ENCODE measurements around the gene MINDY4. TPM values are rescaled to one million over a fixed set of nuclear protein-coding genes. Genes with fewer than 3 reads are reported as not detected.

MINDY4 gene
- total and polyA plus RNA-seq, 8 donors = 1.6 to 22.8 (median 6.4) TPM; not detected in 1

GRCh38 chr7:30877993-30878392 is 106.8 kb downstream of the MINDY4 start:
- WGBS, 5 donors = 80 to 97% (median 96%) methylated on average over 2 to 5 of the region's 5 CpGs
- DNase-seq = no peak
- Histone ChIP-seq H3K27ac (peak overlapping the region in 1 of 5 donors; percentile 68), H3K4me1 (peaks cover 0 to 23% (median 0%) of the 10 kb centered on the region in 4 donors), H3K9me3 (peaks cover 0 to 7% (median 2%) of the 10 kb centered on the region in 4 donors), H3K36me3 (peaks cover 0 to 36% (median 24%) of the 10 kb centered on the region in 4 donors), H3K4me3 (no peak overlapping the region), H3K27me3 (no peaks in the 10 kb centered on the region)
- TF ChIP-seq POLR2AphosphoS5 (IDR thresholded peaks at IDR 0.05) = no peak
- no peak for TF ChIP-seq CTCF (IDR thresholded peaks at IDR 0.05)
- TF ChIP-seq POLR2A (IDR thresholded peaks at IDR 0.05) = no peak
- no peak for TF ChIP-seq EP300 (IDR thresholded peaks at IDR 0.05)
- intact Hi-C loops (cut with DNase I; ENCODE audit: low total_unique reads) = no loop called here

- Histone ChIP-seq H3K27me3 (no peaks in the 10 kb centered on the region), H3K4me3 (no peak overlapping the region), H3K36me3 (peaks cover 0 to 32% (median 12%) of the 10 kb centered on the region in 4 donors), H3K9me3 (peaks cover 0 to 4% (median 1%) of the 10 kb centered on the region in 4 donors), H3K27ac (peak overlapping the region in 2 of 5 donors; percentile 20 to 68), H3K4me1 (peaks cover 0 to 23% (median 0%) of the 10 kb centered on the region in 4 donors)
- no peak for TF ChIP-seq POLR2AphosphoS5 (IDR thresholded peaks at IDR 0.05)
- no peak for TF ChIP-seq EP300 (IDR thresholded peaks at IDR 0.05)
- TF ChIP-seq CTCF (IDR thresholded peaks at IDR 0.05) = no peak
- no peak for TF ChIP-seq POLR2A (IDR thresholded peaks at IDR 0.05)
- peak in 1 of 2 donors; percentile 65 for DNase-seq
- intact Hi-C loops (cut with DNase I; ENCODE audit: low total_unique reads) = no loop called here
- 59 to 77% (median 69%) methylated on average over 12 to 14 of the region's 14 CpGs for WGBS, 5 donors
Observed at GRCh38 chr7:30879139-30880124, 108.2 kb downstream of the MINDY4 start.

- H3K27ac ChIP-seq = peak overlapping the region in 2 of 5 donors; percentile 20 to 68
- TF ChIP-seq CTCF (IDR thresholded peaks at IDR 0.05) (no peak), POLR2A (IDR thresholded peaks at IDR 0.05) (no peak), POLR2AphosphoS5 (IDR thresholded peaks at IDR 0.05) (no peak), EP300 (IDR thresholded peaks at IDR 0.05) (no peak)
- DNase-seq = no peak
- no peak overlapping the region for H3K4me3 ChIP-seq
- peaks cover 0 to 23% (median 0%) of the 10 kb centered on the region in 4 donors for H3K4me1 ChIP-seq
- H3K36me3 ChIP-seq = peaks cover 0 to 32% (median 9%) of the 10 kb centered on the region in 4 donors
- intact Hi-C loops (cut with DNase I; ENCODE audit: low total_unique reads) = no loop called here
- H3K9me3 ChIP-seq = no peaks in the 10 kb centered on the region
- WGBS, 5 donors = 58 to 79% (median 72%) methylated on average over 12 of the region's 12 CpGs
- no peaks in the 10 kb centered on the region for H3K27me3 ChIP-seq
Observed at GRCh38 chr7:30880125-30880720, 109.0 kb downstream of the MINDY4 start.

DNA sequence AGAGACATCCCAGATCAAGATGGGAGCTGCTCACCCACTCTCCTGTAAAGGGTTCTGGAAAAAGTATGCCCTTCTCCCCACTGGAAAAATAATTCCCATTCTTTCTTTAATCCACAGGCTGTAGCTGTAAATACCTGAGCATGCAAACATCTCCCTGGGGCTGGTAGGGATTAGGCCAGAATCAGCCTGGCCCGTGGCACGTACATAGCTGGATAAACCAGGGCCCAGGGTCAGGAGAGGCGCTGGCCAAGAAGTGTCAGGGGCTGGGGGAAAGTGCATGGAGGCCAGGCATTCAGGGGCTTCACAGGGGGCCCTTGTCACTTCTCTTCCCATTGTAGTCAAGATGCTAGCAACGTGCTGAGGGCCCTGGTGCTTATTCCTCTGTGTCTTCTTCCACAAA is 109.7 kb downstream of the MINDY4 start:
- Histone ChIP-seq H3K27me3 (no peaks in the 10 kb centered on the region), H3K4me1 (peaks cover 0 to 23% (median 0%) of the 10 kb centered on the region in 4 donors), H3K9me3 (no peaks in the 10 kb centered on the region), H3K36me3 (peaks cover 0 to 26% (median 4%) of the 10 kb centered on the region in 4 donors), H3K4me3 (no peak overlapping the region), H3K27ac (peak overlapping the region in 2 of 5 donors; percentile 20 to 68)
- intact Hi-C loops (cut with DNase I; ENCODE audit: low total_unique reads) = no loop called here
- WGBS, 5 donors = 72 to 94% (median 88%) methylated on average over 4 of the region's 4 CpGs
- TF ChIP-seq POLR2AphosphoS5 (IDR thresholded peaks at IDR 0.05) (no peak), CTCF (IDR thresholded peaks at IDR 0.05) (no peak)
- DNase-seq = no peak
